GM15510 (cell line): ENCODE results near the gene MPRIP.

Source experiments
- POLR2A ChIP-seq: IDR thresholded peaks from 3 replicates; pipeline ENCODE4 v1.6.1; 2011; ENCODE audit warnings: borderline replicate concordance; ENCODE audit not compliant: insufficient read length; ENCODE audit errors: extremely low read depth

Gene MPRIP

DNA sequence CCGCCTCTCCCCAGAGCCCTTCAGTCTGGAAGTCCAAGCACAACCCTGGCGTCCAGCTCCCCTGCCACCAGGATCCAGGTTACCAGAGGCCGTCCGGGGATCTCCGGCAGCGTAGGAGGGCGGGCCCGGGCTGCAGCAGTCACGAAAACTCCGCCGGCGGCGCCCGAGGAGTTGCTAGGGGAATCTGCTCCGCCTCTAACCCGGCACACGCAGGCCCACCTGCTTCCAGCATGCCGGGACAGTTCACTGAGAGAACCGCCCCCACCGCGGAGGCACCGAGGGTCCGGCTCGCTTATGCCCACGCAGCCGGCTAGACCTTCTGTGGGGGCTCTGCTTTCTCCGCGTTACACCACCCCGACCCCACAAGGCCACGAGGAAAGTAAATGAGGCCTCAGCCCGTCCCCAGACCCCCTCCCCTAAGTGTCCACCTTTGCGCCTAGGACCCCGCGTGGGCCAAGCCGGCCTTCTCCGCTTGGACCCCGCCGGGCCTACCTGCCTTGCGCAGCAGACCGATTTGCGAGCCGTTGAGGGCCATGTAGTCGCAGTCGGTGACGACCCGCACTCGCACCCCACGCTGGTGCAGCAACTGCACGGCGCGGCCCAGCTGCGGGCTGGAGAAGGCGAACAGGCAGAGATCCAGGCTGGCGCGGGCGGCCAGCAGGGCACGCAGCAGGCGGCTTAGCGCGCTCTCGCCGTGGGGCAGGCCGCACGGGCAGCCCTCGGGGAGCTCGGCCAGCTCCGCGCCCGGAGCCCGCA, 163.3 kb downstream of the MPRIP start:
- TF ChIP-seq POLR2A, result no peak

DNA sequence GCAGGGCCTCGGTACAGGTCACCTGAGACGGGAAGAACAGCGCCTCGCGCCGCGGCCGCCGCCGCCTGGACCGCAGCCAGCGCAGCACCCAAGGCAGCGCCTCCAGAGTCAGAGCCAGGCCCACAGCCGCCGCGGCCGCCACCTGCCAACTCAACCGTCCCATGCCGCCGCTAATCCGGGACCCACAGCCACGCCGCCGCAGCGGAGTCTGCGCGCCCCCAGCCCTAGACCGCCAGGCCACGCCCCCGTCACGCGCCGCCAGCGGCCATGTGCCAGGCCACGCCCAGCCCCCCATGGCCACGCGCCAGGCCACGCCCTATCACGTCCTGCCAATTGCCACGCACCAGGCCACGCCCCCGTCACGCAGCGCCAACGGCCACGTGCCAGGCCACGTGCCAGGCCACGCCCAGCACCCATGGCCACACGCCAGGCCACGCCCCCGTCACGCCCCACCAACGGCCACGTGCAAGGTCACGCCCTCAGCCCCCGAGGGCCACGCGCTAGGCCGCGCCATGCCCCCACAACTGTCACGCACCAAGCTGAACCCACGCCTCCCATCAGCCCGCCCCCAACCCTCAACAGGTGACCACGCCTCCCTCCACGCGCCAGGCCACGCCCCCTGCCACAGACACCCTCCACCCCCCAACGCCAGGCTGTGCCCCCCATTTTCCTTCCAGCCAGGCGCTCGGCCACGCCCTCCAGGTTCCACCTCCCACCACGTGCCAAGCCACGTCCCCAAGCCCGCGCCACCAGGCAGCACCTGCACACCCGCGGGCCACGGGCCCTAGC, 164.1 kb downstream of the MPRIP start, which contains the start of gene PLD6:
Gene PLD6 (minus strand): TSS at position 210 of the 789 bp plus-strand sequence. CDS start 47 bp downstream, at position 163.
- peak; percentile 64 for TF ChIP-seq POLR2A

DNA sequence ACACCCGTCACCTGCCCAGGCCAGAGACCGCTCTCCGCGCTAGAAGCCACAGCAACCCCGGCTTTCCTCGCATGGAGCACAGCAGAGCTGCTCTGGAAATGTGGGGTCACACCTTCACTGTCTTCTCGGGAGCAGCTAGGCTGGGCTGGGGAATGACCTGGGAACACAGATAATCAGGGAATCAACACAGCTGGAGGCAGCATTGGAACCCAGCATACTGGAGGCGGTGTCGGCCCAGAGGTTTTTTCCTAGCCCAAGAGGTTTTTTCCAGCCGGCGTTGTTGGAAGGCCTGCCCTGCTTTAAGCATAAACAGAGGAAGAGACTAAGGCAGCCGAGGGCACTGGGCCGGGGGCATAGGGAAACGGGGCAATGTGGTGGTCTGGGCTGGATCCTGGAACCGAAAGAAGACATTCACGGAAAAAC, 164.7 kb downstream of the MPRIP start:
- TF ChIP-seq POLR2A, result no peak

DNA sequence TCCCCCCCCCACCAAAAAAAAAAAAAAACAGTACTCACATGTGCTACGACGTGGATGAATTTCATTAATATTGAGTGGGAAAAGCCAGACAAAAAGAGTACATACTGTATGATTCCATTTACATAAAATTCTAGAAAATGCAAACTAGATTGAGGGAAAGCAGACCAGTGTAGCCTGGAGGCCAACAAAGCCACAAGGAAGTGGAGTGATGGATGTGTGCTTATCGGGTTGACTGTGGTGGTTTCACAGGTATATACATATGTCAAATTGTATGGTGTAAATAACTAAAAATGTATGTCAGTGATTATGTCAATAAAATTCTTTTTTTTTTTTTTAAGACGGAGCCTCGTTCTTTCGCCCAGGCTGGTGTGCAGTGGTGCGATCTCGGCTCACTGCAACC, 165.7 kb downstream of the MPRIP start:
- no peak for TF ChIP-seq POLR2A

DNA sequence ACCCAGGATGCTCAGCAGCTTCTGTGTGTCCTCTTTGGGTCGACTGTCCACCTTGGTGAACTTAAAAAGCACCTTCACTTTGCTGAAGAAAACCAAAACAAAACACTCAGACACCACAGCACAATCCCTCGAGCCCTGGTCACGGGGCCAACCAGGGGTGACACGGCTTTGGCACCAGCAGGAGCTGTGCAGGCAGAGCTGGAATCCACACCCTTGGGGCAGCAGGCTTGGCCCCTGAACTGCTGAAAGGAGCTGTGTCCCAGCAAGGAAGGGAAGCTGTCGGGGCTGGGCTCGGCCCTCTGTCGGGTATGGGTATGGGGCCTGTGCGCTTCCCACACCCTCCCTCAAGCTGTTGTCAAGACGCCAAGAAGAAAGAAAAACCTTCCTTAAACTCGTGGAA, 171.5 kb downstream of the MPRIP start:
- TF ChIP-seq POLR2A, result no peak

DNA sequence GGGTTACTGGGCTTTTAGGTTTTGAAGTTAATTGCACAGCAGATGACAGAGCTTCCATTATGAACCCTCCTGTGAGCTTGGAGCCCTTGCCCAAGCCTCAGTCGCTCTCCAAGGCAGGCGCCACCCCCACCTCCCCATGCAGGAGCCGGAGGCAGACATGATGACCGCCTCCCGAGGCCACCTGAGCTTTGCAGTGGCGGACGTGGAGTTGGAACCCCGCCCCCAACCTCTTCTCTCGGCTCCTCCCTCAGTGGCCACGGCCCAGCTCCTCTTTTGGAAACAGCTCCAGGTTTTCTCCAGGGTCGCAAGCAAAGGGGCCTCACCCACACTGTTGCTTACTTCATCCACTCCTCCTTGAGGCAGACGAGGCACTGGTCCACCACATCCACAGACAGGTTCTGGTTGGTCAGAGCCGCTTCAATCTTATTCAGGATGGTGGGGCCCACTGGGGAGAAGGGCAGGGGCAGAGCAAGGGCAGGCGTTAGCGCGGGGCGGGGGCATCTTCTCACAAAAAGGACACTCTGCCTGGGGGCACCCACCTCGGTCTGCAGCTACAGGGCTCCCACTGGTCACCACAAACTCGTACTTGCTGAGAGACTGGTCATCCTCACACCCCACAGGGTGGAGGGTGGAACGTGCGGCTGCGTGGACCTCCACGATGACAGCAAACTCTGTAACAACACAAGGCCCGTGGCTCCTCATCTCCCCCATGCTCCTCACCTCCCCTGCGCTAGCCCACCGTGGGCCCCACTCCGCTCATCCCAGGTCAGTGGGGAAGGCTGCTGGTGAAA, 172.6 kb downstream of the MPRIP start:
- no peak for TF ChIP-seq POLR2A

DNA sequence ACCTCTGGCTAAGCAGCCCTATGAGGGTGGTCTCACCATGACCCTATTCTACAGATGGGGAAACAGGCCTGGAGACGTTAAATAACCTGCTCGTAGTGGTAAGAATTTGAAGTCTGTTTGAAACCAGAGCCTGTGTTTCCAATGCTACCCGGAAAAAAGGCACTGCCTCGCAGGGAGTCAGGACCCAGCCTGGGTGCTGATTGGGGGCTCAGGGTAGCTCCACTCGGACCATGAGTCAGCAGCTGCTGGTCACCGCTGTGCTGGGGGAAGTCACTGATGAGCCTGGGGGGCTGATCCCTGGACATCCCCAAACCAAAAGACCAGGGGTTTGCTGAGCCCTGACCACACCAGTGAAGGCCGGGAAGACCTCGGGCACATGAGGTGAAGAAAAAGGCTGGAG, 173.3 kb downstream of the MPRIP start:
- no peak for TF ChIP-seq POLR2A

DNA sequence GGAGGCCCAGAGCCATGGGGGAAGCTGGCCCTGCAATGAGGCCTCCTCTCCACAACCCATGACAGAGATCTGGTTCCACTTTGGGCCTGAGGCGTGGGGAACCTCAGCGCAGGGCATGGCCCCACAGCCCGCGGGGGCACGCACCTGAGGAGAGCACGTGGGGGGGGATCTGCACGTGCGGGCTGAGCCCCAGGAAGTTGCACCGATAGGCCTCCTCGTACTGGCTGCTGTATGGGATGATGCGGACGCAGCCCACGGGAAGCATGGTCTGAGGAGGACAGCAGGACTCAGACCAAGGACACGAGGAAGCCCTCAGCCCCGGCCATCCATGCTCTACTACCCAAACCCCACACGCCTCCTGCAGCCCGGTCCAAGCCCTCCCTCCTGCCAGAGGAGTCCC, 174.0 kb downstream of the MPRIP start:
- no peak for TF ChIP-seq POLR2A

DNA sequence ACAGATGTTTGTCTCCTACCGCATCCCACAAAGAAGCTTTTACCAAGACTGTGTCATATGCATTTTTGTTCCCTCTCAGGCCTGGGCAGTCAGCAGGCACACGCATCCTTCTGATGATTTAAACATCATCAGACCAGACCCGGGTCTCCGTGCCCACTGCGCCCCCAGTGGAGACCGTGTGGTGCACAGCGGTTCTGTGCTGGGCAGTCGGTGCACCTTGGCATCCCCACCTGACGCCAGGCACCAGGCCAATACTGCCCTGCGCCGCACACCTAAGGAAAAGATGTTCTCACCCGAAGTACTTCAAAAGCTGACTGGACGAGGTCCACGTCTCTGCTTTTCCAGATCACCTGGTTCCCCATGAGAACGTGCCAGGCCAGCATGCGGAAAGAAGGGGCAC, 174.5 kb downstream of the MPRIP start:
- no peak for TF ChIP-seq POLR2A

DNA sequence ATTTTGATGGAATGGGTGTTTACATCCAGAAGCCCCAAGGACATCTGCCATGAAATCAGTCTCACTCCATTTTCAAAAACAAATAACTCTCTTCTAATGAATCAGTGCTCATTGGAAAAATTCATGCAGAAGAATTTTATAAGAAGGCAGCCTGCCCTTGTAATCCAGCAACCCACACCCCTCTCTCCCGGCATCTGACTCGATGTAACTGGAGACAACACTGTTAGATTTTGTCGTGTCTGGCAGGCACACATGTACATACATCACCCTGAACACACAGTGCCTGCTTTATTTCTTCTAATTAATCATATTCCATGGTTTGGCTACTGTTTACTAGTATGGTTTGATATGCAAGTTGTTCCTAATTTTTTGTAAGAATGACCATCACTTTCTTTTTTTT, 175.7 kb downstream of the MPRIP start:
- TF ChIP-seq POLR2A, result no peak

DNA sequence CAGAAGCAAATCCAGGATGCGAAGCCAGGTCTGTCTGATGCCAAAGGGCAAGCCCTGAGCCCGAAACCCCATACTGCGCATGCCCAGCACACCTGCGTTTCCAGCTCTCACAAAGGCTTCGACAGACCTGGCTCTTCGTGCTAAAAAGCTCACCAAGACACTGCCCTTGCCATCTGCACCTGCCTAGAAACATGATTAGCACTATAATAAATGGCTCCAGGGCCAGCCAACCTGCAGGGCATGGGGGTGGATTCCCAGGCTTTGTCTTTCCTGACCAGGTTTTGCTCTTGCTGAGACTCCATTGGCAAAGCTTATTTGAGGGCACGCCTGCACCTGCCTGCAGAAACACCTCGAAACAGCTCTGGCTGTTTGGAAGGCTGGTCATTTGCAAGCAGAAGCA, 178.3 kb downstream of the MPRIP start:
- no peak for TF ChIP-seq POLR2A

DNA sequence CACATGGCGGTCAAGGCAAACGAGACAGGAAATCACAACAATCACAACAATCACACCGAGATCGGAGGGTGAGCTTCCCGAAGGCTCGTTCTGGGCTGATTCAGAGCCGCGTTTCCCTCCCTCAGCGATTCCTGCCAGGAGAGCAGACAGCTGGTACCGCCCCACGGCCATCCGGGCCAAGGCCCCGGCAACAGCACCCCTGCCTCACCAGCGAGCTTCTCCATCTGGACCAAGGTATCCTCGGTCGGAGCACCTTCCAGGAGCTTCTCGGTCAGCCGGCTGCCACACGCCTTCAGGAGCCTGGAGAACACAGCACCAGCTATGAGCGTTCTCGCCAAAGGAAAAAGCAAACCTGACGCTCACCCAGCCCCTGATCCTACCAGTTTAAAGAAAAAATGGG, 179.1 kb downstream of the MPRIP start:
- no peak for TF ChIP-seq POLR2A

DNA sequence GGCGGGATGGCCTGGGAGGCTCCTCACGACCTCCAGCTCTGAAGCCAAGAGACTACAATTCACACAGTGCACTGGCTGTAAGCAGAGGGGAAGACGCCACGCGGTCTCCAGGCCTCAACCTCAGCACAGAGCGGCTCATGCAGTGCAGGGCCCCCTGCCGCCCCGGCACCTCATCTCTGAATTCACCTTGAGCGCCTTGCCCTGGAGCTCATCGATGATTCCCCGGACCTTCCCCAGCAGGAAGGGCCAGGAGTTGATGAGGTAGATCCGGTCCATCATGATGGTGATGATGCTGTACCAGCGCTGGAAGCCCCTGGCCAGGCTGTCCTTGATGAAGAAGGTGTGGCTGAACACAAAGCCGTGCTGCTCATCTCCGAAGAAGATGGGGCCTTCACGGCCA, 181.5 kb downstream of the MPRIP start:
- no peak for TF ChIP-seq POLR2A

DNA sequence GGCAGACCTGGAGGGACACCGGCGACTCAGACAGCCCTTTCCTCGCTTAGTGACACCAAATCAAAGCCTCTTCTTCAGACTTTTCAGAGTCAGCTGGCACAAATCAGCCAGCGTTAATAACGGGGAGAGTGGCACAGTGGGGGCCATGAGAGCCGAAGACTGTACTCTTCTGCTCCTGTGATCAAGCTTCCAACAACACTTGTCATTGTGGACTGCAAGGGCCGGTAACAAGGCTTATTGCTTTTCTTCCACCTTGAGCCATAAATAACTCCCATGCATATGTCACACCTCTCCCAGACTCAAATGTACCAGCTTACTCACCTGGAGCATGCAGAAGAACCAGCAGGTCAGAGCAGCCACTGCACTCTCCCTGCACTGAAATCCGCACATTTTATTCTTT, 181.9 kb downstream of the MPRIP start:
- TF ChIP-seq POLR2A, result no peak

DNA sequence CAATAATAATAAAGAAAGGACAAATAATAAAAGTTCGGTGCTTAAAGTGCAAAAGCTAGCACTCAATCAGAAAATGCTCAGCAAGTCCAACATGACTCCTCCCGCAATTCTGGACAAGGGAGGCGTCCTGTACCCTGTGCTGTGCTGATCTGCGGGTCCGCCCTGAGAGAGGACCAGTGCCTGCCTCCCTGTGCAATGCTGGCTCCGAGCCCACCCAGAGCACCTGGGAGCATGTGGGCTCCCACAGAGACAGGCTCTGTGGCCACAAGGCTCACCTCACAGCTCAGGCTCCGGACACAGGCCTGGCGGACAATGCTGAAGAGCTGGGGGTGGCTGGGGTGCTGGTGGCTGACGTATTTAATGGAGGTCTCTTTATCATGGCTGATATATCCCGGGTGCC, 183.6 kb downstream of the MPRIP start:
- TF ChIP-seq POLR2A, result no peak
